OCI-M2 (cell line): ENCODE data around the gene CD160.
"Not testable (repeated sequence)": the region's sequence is repeated elsewhere in the genome, so short reads cannot be mapped to it uniquely, and the experiment has no call there.

Experiments
- DNase-seq: peaks from one replicate; lab custom pipeline; 2025; ENCODE audit not compliant: unreplicated experiment; lab: John Stamatoyannopoulos, UW

Gene CD160, protein sequence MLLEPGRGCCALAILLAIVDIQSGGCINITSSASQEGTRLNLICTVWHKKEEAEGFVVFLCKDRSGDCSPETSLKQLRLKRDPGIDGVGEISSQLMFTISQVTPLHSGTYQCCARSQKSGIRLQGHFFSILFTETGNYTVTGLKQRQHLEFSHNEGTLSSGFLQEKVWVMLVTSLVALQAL

DNA sequence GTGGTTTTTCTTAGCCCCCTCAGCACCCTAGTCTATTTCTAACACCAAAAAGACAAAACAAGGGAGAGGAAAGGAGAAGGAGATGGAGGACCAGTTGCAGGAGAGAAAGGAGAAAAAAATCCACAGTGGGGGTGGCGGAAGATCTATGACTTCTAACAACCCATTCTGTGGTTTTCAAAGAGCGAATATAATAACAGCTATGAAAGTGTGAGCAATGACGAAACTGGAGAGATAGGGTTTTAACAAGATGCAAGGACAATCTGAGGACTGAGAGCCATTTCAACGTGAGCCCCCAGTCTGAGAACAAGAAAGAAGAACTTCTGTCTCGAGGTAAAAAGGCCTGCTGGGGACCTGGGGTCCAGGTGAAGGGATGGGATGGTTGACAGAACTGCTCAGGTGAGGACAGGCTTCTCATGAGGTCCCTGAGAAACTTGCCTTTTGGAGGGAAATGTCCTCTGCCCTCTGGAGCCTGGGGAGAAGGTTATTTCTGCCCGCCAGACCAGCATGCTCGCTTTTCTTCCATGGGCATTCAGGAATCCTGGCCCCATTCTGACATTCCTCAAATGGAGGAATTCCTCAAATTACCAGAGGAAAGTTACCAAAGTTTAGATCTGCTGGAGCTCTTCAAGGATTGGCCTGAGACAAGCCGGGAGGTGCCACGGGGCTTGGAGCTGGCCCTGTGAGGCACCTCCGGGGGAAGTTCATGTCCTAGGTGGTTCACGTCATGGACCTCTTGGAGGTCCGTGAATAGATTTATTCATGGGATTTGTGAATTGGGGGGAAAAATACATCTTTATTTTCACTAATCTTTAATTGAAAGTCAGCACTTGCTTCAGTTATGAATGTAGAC is at the start of gene CD160:
CD160 (plus strand) TSS at position 270 of the 850 bp plus-strand sequence. CDS start 8,829 bp downstream, outside the sequence.
- no peak for DNase-seq

DNA sequence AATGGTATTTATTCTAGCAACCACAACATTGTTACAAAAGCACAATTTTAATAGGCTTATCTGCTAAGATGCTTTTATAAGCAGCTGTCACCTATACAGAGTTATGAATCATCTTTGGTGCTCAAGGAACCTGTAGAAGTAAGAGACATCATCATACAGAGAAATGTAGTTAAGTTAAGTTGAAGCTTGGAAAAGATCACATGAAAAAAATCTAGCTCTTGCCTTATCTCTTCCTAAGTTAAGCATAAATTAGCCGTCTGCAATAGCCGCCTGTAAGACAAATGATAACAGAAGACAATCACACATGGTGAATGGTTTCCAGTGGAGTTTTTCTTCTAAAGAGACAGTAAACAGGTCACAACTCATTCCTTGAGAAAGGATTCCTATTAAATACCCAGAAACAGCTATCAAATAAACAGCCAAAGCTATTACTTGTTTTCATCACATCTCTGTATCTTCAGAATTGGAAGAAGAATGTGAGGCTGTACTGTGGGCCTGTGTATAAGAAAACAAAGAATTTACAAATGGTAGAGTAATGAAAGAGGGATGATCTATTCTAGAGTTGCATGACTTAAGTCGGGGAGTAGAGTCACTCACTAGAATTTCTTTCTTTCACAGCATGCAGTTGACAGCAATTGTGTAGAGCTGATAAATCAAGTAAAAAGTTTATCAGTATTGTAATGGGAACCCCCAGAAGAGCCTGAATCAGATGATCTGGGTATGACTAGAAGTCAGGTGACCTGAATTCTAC is 48.1 kb upstream of the CD160 start:
- not testable (repeated sequence) for DNase-seq

DNA sequence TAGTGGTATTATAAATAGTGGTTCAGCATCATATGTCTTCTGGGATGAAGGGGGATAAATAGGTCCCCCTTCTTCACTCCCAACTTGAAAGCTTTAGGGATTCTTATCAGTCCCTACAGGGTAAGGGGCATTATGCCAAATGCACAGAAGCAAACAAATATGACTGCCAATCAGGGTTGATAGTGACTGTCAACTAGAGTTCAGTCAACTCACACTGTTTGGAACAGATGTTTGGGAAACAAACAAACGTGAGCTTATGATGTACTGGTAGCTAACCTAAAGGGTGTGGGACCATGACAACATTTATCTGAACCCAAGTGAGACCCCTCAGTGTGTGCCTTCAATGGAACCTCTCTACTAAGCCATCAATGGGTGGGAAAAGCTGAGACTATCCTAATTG is 46.1 kb upstream of the CD160 start:
- not testable (repeated sequence) for DNase-seq

DNA sequence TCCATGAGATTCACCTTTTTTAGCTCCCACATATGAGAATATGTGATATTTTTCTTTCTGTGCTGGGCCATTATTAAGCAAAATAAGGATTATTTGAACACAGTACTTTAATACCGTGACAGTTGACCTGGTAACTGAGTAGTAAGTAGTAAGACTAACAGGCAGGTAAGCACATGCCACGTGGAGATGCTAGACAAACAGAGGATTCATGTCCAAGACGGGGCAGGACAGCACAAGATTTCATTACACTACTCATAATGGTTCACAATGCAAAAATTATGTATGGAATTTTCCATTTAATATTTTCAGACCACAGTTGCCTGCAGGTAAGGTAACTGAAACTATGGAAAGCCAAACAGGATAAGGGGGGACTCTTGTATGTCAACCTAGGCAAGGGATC is 34.4 kb upstream of the CD160 start:
- DNase-seq: not testable (repeated sequence)

DNA sequence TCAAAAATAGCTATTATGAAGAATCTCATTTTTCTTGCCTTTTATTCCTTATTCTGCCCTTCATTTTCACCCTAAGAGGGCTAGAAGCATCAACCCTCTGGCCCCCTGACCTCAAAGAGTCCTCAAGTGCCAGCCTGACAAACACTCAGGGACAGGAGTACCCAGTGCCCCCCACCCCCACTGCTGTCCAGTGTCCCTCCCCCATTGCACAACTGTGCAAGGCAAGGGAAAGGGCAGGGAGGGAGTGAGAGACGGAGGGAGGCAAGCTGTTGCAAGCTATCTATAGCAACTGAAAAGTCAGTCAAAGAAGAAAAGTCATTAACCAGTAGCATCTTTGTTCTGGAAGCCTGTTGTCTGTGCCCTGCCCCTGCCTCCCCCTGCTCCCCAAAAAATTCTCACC is 33.2 kb upstream of the CD160 start:
- not testable (repeated sequence) for DNase-seq

DNA sequence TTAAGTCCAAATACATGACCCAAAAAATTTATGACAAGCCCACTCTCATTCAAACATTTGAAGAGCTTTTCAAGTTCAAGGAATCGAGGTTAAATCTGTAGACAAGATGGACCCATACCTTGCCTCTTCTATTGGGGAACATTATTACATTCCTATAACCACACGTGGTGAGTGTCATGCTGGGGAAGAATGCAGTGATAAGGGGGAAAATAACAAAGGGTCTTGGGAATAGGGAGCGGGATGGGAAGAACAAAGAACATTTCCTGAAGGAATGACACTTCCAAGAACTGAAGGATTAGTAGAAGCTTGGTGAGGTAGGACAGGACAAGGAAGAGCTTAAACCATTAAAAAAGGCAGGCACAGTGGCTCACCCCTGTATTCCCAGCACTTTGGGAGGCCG is 31.0 kb upstream of the CD160 start:
- DNase-seq: no peak

DNA sequence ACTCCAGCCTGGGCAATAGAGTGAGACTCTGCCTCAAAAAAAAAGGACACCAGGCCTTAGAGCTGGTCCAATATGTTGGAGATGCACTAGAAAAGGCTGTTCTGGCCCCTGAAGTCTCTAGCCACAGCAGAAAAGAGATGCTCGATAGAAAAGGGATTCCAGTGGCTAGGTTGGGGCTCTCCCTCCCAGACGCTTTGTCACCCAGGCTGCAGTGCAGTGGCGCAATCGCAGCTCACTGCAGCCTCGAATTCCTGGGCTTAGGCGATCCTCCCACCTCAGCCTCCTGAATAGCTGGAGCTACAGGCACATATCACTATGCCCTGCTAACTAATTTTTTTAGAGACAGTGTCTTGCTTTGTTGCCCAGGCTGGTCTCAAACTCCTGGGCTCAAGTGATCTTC is 30.4 kb upstream of the CD160 start:
- no peak for DNase-seq

DNA sequence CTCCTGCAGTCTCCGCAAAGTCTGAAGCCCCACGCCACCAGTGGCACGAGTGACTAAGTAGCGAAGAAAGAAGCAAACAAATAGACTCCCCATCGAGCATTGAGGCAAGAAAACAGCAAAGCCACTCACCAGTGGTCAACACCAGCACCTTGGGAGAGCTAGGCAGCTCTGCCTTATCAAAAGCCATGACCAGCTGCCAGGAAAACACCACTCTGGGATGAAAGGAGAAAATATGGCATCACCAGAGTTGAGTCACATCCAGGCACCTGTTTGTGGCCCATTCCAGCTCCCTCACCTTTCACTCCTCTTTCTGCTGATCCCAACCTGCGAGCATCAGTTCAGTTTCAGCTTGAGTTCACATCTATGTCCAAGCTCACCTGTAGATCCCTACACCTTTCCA is 29.4 kb upstream of the CD160 start:
- DNase-seq: no peak

DNA sequence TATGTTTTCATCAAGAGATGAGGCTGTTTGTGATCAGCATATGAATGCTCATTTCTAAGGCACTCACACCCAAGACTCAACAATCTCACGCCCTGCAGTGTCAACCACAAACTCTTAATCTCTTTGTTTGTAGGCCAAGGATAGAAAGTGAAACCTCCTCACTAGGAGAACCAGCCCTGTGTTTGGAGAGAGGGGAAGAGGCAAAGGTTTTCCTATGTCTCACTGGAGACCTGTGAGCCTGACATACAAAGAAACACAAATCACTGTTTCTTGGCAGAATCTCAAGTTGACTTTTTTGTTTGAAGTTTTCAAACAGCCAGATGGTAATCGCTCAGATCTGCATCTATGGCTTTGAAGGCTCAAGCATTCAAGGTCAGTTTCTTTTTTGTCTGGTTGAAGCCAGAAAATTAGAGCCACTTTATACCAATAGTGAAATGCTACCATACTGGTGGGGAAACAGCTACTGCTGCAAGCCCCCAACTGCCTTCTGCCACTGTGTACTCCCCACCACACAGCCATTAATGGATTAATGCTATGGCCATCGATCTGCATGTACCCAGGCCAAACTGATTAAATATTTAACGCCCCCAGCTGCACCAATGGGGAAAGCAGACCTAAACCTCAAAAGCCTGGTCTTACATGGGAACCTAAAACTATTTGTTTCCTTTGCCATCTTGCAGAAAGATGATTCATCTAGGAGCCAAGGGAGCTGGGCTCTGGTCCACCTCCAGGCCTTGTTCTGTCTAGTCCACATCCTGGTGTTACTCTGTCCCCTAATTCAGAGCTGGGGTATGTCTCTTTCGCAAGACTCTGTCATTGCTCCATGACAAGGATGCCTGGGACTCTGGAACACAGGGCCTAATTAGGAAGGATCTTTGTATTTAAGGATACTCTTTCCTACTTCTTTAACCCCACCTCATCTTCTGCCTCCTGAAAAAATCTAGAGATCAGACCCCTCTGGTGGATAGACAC is 28.4 kb upstream of the CD160 start:
- no peak for DNase-seq

DNA sequence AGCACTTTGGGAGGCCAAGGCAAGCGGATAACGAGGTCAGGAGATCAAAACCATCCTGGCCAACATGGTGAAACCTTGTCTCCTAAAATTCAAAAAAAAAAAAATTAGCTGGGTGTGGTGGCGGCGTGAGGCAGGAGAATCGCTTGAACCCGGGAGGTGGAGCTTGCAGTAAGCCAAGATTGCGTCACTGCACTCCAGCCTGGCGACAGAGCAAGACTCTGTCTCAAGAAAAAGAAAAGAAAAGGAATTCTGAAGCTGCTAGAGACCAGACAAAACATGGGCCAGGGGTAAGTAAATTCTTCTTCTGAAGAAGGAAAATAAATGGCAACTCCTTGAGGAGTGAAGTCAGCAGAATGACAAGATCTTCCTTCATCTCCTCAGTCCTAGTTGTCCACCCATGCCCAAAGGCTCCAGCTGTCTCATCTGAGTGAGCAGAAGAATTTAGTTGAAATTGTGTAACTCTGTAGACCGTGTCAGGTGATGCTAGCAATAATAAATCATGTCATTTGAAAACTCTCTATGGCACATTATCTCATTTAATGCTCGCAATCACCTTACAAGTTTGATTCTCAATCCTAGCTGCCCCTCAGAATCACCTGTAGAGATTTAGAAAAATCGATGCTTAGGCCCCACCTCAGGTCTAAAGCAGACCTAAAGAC is 26.4 kb upstream of the CD160 start:
- no peak for DNase-seq

DNA sequence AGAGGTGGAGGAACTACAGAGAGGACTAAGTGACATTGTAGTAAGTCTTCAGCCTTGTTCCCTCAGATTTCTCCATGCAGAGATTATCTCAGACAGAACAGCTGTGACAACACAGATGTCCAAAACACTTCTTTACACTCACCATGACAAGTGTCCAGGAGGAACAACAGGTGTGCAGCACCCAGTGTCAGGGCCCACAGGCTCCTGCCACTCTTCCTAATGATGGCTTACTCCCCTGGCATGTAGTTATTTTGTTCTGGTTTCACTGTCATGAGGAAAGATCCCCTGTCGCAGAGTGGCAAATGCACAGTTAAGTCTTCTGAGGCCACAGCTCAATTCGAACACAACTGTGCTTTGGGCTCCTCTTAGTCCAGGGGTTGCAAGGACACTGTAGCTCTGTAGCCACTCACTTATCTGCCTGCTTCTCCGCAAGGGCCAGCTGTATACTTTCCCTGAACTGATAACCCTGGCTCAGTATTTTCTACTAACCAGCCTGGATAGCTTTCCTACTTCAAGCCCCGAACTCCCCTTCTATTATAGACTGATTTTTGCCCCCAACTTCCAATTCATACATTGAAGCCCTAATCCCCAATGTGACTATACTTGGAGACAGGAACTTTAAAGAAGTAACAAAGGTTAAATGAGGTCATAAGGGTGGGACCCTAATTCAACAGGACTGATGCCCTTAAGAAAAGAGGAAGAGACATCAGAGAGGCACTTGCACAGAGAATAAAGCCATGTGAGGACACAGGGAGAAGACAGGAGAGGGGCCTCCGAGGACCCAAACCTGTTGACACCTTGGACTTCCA is 23.3 kb upstream of the CD160 start:
- DNase-seq: no peak

DNA sequence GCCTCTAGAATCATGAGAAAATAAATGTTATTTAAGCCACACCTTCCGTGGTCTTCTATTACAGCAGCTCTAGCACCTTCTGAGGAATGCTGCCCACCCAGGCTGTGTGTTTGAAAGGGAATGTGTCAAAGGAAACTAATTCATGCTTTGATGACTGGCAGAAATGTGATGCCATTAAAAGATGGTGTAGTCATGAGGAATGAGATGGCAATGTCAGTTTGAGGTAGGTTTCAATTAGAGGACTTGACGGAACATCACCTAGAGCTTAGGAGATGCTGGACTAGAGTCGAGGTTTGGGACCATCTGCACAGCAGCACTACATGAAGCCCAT is 22.7 kb upstream of the CD160 start:
- DNase-seq: no peak

DNA sequence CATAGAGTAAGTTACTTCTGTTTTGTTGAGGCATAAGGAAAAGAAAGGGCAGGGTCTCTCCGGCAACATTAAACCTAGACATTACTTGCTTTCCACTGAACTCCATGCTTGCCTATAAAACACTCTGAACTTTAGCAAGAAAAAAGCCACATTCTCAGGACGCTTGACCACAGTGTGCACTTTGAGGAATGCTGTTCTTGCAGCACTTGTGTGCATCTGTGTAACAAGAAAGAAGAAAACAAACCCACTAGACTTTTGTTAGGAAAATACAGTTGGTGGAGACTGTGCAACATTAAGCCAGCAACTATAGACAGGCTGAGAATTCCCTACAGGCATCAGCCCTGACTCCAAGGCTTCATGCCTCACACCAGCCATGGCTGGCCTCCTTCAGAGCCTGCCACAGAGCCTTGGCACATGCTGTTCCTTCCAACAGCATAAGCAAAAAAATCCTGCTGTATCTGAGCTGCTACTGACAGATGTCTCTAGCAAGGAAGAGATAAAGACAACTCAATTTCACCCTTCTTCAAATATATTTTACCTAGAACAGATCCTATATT is 17.9 kb upstream of the CD160 start:
- DNase-seq: no peak

DNA sequence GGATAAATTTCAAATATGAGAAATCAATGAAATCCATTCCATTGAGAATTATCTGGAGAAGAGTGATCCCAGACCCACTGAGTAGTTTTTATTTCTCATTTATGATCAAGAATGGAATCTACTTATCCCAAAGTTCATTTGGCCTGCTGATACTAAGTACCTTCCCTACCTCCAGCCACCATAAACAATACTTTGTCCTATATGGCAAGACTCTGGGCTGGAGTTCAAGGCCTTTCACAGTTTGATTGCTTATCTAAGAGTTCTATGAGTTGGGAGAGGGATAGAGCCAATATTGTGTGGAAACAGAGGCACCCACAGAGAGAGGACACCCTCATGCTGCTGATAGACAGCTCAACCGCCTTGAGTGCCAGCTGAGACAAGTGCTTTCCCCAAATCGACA is 17.2 kb upstream of the CD160 start:
- no peak for DNase-seq

DNA sequence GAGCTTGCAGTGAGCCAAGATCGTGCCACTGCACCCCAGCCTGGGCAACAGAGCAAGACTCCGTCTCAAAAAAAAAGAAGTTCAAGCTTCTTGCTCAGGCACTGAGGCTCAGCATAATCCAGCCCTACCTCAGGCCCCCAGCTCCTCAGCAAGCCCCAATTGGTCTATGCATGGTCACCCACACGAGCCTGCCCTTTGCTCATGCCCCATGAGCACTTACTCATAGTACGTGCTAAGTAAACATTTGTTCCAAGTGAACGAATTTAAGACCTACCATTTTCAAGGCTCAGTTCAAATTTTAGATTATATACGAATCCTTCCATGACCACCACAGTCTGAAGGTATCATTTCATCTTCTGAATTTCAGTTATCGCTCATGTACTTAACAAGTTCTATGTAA is 16.5 kb upstream of the CD160 start:
- DNase-seq: no peak

DNA sequence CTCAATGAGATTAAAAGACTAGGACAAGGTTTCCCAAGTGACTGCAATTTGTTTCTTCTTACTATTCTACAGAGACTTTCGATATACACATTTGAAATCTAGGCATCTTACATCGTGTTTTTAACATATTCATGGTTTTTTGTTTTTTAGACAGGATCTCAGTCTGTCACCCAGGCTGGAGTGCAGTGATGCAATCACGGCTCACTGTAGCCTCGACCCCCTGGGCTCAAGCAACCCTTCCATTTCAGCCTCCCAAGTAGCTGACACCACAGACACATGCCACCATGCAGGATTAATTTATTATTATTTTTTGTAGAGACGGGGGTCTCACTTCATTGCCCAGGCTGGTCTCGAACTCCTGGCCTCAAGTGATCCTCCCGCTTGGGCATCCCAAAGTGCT is 13.7 kb upstream of the CD160 start:
- no peak for DNase-seq

DNA sequence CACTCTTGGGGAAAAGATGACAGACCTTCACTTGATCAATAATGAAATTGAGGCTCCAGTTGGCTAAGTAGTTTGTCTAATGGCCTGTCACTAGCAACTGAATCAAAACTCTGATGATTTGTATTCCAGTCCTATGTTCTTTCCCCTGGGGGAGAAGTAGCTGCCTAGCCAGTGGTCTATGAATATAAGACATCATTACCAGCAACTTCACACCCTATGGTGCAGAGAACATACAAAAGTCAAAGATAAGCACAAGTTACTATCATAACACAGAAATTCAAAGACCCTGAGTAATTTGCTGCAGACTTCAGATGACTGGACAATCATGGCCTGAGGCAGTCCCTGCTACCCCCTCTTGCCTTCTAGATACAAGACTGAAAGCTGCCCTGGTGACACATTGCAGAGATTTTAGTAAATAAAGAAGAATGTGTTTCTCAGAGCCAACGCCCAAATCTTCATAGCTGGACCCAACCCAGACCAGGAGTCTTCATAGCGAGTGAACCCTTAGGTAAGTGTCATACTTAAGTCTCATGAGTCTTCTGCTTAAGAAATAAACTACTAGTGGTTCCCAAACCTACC is 13.1 kb upstream of the CD160 start:
- DNase-seq: no peak

DNA sequence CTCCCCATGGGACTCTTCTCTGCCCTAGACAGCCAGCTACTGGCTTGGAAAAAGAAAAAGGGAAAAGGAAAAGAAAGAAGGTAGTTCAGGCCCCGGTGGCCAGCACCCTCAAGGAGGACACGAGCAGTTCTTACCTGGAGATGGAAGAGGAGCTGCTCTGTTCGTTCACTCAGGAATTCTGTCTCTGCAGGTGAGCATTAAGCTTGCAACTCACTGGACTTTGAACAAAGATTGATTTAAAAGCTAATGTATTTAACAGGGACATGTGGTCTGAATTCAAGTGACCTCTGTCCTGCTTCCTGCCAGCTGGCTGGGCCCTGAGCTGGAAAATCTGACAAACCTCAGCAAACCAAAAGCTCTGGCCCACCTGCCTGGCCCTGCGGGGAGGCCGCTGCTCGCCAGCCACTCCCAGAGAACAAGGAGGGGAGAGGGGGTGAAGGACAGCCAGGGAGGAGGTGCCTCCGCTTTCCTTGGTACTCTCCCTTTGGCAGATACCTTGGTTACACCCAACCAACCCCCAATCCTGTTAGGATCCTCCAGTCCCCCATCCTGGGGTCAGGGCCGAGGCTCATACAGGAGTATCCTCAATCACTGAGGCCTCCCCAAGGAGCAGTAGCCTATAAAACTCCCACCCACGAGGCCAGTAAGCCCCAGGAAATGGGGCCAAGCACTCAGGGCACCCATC is 12.0 kb upstream of the CD160 start, which contains the start of gene PDZK1:
PDZK1 (minus strand) TSS at position 186 of the 685 bp plus-strand sequence. CDS start 19,347 bp downstream, outside the sequence.
- DNase-seq: no peak
